ENCODE results near the gene OR4M1.
"Not testable (repeated sequence)": the region's sequence is repeated elsewhere in the genome, so short reads cannot be mapped to it uniquely, and the experiment has no call there.

OR4M1 gene

GRCh38 chr14:19773204-19773603 is at the start of gene OR4M1:
TSS of gene OR4M1 (plus strand) at chr14:19773504. CDS start at chr14:19780323, 6,819 bp downstream.
- DNase-seq (ENCODE audit: low spot score) = not testable (repeated sequence)

DNA sequence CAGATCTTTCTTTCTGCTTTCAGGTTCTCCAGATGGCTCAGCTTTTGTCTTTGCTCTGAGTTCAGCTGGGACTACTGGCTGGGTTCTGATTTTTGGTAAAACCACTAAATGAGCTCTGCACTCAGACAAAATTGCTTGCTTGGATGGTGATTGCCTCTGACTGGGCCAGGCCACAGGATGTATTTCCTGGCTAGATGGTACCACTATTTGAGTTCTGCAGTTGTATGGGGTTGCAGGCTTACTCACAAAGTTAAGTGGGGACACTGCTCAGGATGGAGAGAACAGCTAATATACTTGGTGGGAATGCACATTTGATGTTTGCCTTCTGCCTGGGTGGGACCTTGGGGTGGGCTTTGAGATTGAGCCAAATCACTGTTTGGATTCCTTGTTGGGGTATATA is 43.9 kb upstream of the OR4M1 start:
- no peak for DNase-seq (ENCODE audit: low spot score)

- DNase-seq (ENCODE audit: low spot score) = no peak
Observed at GRCh38 chr14:19729763-19730162, 43.5 kb upstream of the OR4M1 start.

GRCh38 chr14:19733893-19734292 is 39.4 kb upstream of the OR4M1 start:
- not testable (repeated sequence) for DNase-seq (ENCODE audit: low spot score)

GRCh38 chr14:19743256-19743655 is 30.0 kb upstream of the OR4M1 start, which contains the start of gene OR4Q3:
TSS of gene OR4Q3 (plus strand) at chr14:19743571.
- DNase-seq (ENCODE audit: low spot score) = no peak

DNA sequence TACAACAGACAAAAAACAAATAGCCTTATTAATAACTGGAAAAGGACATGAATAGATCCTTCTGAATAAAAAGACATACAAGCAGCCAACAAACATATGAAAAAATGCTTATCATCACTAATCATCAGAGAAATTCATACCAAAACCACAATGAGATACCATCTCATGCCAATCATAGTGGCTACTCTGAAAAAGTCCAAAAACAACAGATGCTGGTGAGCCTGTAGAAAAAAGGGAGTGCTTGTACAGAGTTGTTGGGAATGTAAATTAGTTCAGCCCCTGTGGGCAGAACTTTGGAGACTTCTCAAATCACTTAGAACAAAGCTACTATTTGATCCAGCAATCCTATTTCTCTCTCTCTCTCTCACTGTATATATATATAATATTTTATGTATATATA is 21.0 kb upstream of the OR4M1 start:
- DNase-seq (ENCODE audit: low spot score) = not testable (repeated sequence)

DNA sequence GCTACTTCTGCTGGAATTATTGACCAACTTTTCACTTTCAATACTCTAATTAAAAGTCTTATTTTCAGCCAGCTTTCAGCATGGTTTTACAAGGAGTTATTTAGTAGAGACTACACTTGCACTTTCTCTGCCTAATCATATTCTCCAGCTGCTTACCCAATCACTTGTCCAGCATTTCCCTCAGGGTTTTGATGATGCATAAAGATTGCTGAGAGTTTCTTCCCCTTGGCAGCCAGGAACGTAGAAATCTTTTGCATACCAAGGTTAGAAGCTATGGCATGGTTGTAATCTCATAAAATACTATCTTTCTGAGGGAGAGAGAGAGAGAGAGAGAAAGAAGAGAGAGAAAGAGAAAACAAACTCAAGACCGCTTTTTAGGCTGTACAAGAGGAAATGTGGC is 19.1 kb upstream of the OR4M1 start:
- no peak for DNase-seq (ENCODE audit: low spot score)

DNA sequence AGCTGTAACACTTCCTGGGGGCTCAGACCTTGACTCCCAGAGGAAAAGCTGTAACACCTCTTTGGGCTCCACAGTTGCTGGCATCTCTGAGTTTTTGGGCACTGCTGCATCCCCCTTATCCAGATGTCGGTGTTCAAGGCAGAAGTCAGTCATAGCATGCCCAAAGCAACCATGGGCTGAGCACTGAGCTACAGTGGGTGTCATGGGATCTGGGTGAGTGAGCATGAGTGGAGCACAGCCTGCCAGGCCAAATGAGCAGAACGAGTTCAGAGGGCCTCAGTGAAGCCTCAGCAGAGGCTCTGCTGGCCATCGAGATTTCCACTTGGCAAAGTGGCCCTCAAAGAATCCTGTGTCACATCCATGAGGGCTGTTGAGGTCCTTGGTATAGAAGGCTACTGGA is 1.8 kb upstream of the OR4M1 start:
- not testable (repeated sequence) for DNase-seq (ENCODE audit: low spot score)

- no peak for DNase-seq (ENCODE audit: low spot score)
Observed at GRCh38 chr14:19771895-19772430, 1.3 kb upstream of the OR4M1 start.

DNA sequence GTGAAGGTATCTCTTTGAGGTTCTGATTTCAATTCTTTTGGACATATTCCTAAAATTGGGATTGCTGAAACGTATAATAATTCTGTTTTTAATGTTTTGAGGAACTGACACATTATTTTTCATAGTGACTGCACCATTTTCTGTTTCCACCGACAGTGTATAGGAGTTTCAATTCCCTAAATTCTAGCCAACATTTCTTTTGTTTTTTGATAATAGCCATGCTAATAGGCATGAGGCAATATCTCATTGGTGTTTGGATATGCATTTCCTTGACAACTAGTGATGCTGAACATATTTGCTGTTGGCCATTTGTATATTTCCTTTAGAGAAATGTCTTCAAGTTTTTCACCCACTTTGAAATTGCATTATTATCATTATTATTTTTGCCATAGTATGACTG is 850 bp upstream of the OR4M1 start:
- not testable (repeated sequence) for DNase-seq (ENCODE audit: low spot score)

DNA sequence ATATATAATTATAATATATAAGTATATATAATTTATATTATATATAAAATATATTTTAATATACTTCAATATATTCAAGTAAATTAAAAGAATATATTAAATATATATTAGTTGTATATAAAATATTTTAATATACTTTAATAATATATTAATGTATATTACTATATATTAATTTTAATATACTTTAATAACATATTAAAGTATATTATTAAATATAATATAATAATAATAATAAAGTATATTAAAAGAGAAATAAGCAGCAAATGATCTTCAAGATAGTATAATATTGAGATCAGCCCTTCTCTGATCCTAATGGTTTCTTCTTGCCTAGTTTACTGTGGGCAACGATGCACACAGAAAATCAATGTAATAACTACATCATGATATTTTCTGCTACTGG is 2.3 kb downstream of the OR4M1 start:
- DNase-seq (ENCODE audit: low spot score) = no peak

DNA sequence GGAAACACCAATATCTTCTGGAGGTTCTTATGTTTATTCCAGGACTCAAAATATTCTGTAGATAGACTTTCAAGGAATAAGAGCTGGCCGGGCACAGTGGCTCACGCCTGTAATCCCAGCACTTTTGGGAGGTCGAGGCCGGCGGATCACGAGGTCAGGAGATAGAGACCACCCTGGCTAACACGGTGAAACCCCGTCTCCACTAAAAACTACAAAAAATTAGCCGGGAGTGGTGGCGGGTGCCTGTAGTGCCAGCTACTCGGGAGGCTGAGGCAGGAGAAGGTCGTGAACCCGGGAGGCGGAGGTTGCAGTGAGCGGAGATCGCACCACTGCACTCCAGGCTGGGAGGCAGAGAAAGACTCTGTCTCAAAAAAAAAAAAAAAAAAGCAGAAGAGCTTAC is 12.5 kb downstream of the OR4M1 start:
- not testable (repeated sequence) for DNase-seq (ENCODE audit: low spot score)

- not testable (repeated sequence) for DNase-seq (ENCODE audit: low spot score)
Observed at GRCh38 chr14:19787318-19787717, 14.0 kb downstream of the OR4M1 start.

- not testable (repeated sequence) for DNase-seq (ENCODE audit: low spot score)
Observed at GRCh38 chr14:19788150-19788549, 14.8 kb downstream of the OR4M1 start.

DNA sequence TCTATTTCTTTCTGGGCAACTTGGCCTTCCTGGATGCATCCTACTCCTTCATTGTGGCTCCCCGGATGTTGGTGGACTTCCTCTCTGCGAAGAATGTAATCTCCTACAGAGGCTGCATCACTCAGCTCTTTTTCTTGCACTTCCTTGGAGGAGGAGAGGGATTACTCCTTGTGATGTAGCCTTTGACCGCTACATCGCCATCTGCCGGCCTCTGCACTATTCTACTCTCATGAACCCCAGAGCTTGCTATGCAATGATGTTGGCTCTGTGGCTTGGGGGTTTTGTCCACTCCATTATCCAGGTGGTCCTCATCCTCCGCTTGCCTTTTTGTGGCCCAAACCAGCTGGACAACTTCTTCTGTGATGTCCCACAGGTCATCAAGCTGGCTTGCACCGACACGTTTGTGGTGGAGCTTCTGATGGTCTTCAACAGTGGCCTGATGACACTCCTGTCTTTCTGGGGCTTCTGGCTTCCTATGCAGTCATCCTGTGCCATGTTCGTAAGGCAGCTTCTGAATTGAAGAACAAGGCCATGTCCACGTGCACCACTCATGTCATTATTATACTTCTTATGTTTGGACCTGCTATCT is 23.3 kb downstream of the OR4M1 start:
- DNase-seq (ENCODE audit: low spot score) = not testable (repeated sequence)

- DNase-seq (ENCODE audit: low spot score) = no peak
Observed at GRCh38 chr14:19799880-19800279, 26.6 kb downstream of the OR4M1 start.

DNA sequence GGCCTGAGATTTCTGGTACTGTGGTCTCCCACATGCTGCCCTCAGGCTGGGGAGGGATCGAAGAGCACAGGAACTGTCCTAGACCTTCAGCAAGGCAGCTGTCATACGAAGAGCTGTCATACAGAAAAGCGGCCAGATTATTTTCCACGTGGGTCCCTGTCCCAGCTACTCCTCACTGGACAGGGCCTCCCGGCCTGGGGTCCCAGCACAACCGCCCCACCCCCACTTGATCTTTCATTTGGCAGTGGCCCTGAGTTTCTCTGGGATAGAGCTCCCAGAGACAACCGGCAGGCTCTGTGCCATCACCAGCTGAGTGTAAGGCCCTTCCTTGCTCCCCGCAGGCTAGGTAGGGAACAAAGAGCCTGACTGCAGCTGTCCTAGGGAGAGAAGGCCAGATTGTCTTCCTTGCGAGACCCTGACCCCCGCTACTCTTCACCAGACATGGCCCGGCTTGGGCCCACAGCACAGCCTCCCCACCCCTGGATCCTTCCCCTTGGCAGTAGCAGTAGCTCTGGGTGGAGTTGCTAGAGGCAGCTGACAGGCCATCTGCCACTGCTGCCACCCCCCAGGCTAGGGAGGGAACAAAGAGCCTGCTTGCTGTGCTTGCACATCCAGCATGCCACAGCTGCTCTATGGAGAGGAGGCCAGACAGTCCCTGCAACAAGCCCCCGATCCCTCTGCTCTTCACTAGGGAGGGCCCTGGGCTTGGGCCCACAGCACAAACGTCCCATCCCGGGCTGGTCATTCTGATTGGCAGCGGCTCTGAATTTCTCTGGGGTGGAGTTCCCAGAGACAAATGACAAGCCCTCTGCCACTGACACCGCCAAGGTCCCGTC is 27.2 kb downstream of the OR4M1 start:
- DNase-seq (ENCODE audit: low spot score) = no peak

GRCh38 chr14:19801118-19801464 is 27.8 kb downstream of the OR4M1 start:
- DNase-seq (ENCODE audit: low spot score) = no peak

GRCh38 chr14:19803470-19803869 is 30.2 kb downstream of the OR4M1 start, which contains the start of gene OR4N2:
TSS of gene OR4N2 (plus strand) at chr14:19803770. CDS start at chr14:19827449, 23,679 bp downstream.
- DNase-seq (ENCODE audit: low spot score) = not testable (repeated sequence)

DNA sequence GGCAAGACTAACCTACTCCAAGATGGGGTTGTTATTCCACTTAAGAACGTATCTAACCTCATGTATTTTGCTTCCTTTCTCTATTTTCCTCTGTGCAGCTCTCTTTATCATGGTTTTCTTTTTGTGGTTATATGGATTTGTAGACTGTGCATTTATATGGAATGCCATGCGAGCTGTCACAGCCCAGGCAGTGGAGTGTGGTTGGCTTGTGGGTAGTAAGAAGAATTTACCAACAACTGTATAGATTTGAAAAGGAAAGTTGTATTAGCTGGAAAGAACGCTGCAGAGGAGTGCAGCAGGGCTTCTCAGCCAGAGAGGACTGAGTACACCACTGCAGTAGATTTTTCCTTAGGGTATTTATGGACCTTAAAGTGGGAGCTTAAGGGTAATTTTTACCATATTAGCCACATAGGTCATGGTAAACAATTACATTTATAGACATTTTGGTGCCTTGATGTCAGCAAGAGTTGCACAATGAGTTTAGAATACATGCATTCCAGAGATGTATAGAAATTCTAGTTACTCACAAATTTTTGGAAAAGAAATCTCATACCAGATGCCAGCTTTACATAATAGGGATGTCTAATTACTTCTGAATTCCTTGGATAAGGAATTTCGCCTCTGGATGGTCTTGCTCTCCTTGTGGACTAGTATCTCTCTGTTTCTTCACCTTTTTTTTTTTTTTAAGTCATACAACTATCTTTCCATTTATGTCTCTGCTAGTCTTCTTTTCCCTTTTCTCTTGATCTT is 40.0 kb downstream of the OR4M1 start:
- not testable (repeated sequence) for DNase-seq (ENCODE audit: low spot score)

GRCh38 chr14:19819879-19820278 is 46.6 kb downstream of the OR4M1 start:
- DNase-seq (ENCODE audit: low spot score) = not testable (repeated sequence)

- DNase-seq (ENCODE audit: low spot score) = not testable (repeated sequence)
Observed at GRCh38 chr14:19821016-19821415, 47.7 kb downstream of the OR4M1 start.
